ENCODE data around the gene CLIC2.

DNA sequence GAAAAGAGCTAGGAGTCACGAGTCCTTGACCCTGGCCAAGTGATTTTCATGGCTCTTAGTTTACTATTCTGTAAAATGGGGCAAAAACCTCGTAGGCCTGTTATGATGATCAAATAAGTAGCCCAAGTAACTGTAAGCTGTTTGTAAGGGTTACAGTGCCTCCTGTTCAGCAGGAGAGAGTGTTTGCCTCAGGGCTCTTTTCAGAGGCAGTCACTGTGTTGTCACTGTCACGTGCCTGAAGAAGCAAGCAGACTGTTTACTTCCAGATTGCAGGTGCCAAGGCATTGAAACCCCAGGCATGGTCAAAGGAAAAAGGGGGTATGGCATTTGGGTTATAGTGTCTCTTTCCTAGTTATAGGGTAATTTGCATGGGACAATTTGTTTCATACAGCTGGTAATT, 74.7 kb downstream of the CLIC2 start:
- TF ChIP-seq, protein P1, sequence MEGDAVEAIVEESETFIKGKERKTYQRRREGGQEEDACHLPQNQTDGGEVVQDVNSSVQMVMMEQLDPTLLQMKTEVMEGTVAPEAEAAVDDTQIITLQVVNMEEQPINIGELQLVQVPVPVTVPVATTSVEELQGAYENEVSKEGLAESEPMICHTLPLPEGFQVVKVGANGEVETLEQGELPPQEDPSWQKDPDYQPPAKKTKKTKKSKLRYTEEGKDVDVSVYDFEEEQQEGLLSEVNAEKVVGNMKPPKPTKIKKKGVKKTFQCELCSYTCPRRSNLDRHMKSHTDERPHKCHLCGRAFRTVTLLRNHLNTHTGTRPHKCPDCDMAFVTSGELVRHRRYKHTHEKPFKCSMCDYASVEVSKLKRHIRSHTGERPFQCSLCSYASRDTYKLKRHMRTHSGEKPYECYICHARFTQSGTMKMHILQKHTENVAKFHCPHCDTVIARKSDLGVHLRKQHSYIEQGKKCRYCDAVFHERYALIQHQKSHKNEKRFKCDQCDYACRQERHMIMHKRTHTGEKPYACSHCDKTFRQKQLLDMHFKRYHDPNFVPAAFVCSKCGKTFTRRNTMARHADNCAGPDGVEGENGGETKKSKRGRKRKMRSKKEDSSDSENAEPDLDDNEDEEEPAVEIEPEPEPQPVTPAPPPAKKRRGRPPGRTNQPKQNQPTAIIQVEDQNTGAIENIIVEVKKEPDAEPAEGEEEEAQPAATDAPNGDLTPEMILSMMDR (IDR thresholded peaks at IDR 0.05): no peak
- no peak for TF ChIP-seq POLR2A (IDR thresholded peaks at IDR 0.05)

Data from testis (tissue), 2 donors.